ENCODE measurements around the gene MTMR3.
"Not testable (repeated sequence)": the region's sequence is repeated elsewhere in the genome, so short reads cannot be mapped to it uniquely, and the experiment has no call there.

Gene MTMR3

GRCh38 chr22:29972121-29972520 lies 89.1 kb downstream of the MTMR3 start:
- no peak for DNase-seq

GRCh38 chr22:29973269-29973668 lies 90.3 kb downstream of the MTMR3 start:
- no peak for DNase-seq

- not testable (repeated sequence) for DNase-seq
These were observed 90.7 kb downstream of the MTMR3 start for GRCh38 chr22:29973680-29974079.

- no peak for DNase-seq
These were observed 92.5 kb downstream of the MTMR3 start for GRCh38 chr22:29975494-29975893.

GRCh38 chr22:29977107-29977506 lies 94.1 kb downstream of the MTMR3 start:
- no peak for DNase-seq

GRCh38 chr22:29979777-29980321 lies 96.9 kb downstream of the MTMR3 start:
- no peak for DNase-seq

- DNase-seq: no peak
These were observed 100.4 kb downstream of the MTMR3 start for GRCh38 chr22:29983296-29983917.

- no peak for DNase-seq
These were observed 102.9 kb downstream of the MTMR3 start for GRCh38 chr22:29985912-29986311.

- no peak for DNase-seq
These were observed 104.2 kb downstream of the MTMR3 start for GRCh38 chr22:29987137-29987536.

GRCh38 chr22:29988719-29989118 lies 105.7 kb downstream of the MTMR3 start:
- no peak for DNase-seq

- DNase-seq: no peak
These were observed 106.5 kb downstream of the MTMR3 start for GRCh38 chr22:29989446-29989845.

- no peak for DNase-seq
These were observed 109.6 kb downstream of the MTMR3 start for GRCh38 chr22:29992341-29993275.

- DNase-seq: no peak
These were observed 111.2 kb downstream of the MTMR3 start for GRCh38 chr22:29994027-29994715.

GRCh38 chr22:29994943-29995342 lies 112.0 kb downstream of the MTMR3 start:
- DNase-seq: no peak

- no peak for DNase-seq
These were observed 114.1 kb downstream of the MTMR3 start for GRCh38 chr22:29997107-29997506.

GRCh38 chr22:29997516-29997915 lies 114.5 kb downstream of the MTMR3 start:
- DNase-seq: no peak

GRCh38 chr22:29998627-29999384 lies 115.8 kb downstream of the MTMR3 start:
- DNase-seq: no peak

- DNase-seq: no peak
These were observed 117.6 kb downstream of the MTMR3 start for GRCh38 chr22:30000566-30000965.

- no peak for DNase-seq
These were observed 118.5 kb downstream of the MTMR3 start for GRCh38 chr22:30001459-30001858.

- DNase-seq: no peak
These were observed 120.0 kb downstream of the MTMR3 start for GRCh38 chr22:30002861-30003486.

GRCh38 chr22:30004101-30004500 lies 121.1 kb downstream of the MTMR3 start:
- DNase-seq: no peak

GRCh38 chr22:30004694-30005093 lies 121.7 kb downstream of the MTMR3 start:
- DNase-seq: no peak

Measured in 8988T (cell line).